ENCODE data around the gene SNX3. TPM values are rescaled to one million over a fixed set of nuclear protein-coding genes. Genes with fewer than 3 reads are reported as not detected.
"Not testable (repeated sequence)": the region's sequence is repeated elsewhere in the genome, so short reads cannot be mapped to it uniquely, and the experiment has no call there.

The SNX3 gene
- total and polyA plus RNA-seq, 7 donors, result 165 to 348 (median 204) TPM

DNA sequence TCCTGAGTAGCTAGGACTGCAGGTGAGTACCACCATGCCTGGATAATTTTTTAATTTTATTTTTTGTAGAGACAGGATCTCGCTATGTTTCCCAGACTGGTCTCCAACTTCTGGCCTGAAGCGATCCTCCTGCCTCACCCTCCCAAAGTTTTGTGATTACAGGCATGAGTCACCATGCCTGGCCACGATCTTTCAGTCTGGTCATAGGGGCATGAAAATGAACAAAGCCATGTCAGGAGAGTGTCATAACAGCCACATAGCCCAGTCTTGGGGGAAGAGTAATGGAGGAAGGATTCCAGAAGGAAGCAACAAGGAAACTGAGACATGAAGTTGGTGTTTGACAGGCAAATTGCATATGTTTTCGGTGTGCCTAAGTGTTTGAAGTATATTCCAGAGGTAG, 17.0 kb upstream of the SNX3 start:
- intact Hi-C loops (cut with DNase I), result no loop called here
- ATAC-seq (no peak), DNase-seq (no peak)
- H3K9me3 ChIP-seq, result no peaks in the 10 kb centered on the region
- WGBS, 3 donors, result 82 to 90% (median 86%) methylated on average over 4 of the region's 4 CpGs
- TF ChIP-seq, protein P1, sequence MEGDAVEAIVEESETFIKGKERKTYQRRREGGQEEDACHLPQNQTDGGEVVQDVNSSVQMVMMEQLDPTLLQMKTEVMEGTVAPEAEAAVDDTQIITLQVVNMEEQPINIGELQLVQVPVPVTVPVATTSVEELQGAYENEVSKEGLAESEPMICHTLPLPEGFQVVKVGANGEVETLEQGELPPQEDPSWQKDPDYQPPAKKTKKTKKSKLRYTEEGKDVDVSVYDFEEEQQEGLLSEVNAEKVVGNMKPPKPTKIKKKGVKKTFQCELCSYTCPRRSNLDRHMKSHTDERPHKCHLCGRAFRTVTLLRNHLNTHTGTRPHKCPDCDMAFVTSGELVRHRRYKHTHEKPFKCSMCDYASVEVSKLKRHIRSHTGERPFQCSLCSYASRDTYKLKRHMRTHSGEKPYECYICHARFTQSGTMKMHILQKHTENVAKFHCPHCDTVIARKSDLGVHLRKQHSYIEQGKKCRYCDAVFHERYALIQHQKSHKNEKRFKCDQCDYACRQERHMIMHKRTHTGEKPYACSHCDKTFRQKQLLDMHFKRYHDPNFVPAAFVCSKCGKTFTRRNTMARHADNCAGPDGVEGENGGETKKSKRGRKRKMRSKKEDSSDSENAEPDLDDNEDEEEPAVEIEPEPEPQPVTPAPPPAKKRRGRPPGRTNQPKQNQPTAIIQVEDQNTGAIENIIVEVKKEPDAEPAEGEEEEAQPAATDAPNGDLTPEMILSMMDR (IDR thresholded peaks at IDR 0.05), result no peak
- no peak overlapping the region for H3K4me3 ChIP-seq
- no peaks in the 10 kb centered on the region for H3K36me3 ChIP-seq (ENCODE audit: insufficient read depth in 1 of 2, low read depth in 1 of 2)
- H3K27ac ChIP-seq, result no peak overlapping the region
- H3K4me1 ChIP-seq, result no peaks in the 10 kb centered on the region
- H3K27me3 ChIP-seq (ENCODE audit: insufficient read depth in 3 of 3, low read length in 2 of 3), result no peaks in the 10 kb centered on the region

GRCh38 chr6:108277295-108277694, 16.5 kb upstream of the SNX3 start:
- TF ChIP-seq, protein P1 (IDR thresholded peaks at IDR 0.05), result no peak
- intact Hi-C loops (cut with DNase I), result no loop called here
- no peaks in the 10 kb centered on the region for H3K36me3 ChIP-seq (ENCODE audit: insufficient read depth in 1 of 2, low read depth in 1 of 2)
- no peak overlapping the region for H3K4me3 ChIP-seq
- no peak overlapping the region for H3K27ac ChIP-seq
- DNase-seq (no peak), ATAC-seq (no peak)
- no peaks in the 10 kb centered on the region for H3K9me3 ChIP-seq
- no peaks in the 10 kb centered on the region for H3K4me1 ChIP-seq
- H3K27me3 ChIP-seq (ENCODE audit: insufficient read depth in 3 of 3, low read length in 2 of 3), result no peaks in the 10 kb centered on the region
- WGBS, 3 donors, result 93 to 99% (median 97%) methylated on average over 1 of the region's 1 CpG

DNA sequence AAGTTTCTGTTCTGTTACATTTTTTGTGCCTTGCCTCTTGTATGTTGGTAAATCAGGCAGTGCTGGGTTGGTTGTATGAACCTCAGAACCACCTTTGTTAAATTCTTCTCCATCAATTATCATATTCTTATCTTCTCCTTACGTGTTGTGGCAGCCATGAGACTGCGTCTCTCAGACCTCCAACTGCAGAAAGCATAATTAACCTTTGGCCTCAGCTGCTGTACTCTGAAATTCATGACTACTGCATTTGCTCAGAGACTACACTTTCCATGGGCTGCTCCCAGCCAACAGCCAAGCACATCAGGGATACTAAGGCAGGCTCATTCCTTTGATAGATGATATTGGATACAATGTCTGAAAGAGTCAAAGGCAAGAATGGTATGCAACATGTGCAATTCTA, 15.1 kb upstream of the SNX3 start:
- ATAC-seq, result no peak
- Histone ChIP-seq H3K4me3 (no peak overlapping the region), H3K27ac (no peak overlapping the region), H3K9me3 (no peaks in the 10 kb centered on the region), H3K36me3 (ENCODE audit: insufficient read depth in 1 of 2, low read depth in 1 of 2) (no peaks in the 10 kb centered on the region), H3K4me1 (no peaks in the 10 kb centered on the region), H3K27me3 (ENCODE audit: insufficient read depth in 3 of 3, low read length in 2 of 3) (no peaks in the 10 kb centered on the region)
- intact Hi-C loops (cut with DNase I), result no loop called here
- TF ChIP-seq, protein P1 (IDR thresholded peaks at IDR 0.05), result no peak
- DNase-seq, result no peak
- WGBS, 3 donors, result 64 to 67% (median 65%) methylated on average over 2 of the region's 2 CpGs

DNA sequence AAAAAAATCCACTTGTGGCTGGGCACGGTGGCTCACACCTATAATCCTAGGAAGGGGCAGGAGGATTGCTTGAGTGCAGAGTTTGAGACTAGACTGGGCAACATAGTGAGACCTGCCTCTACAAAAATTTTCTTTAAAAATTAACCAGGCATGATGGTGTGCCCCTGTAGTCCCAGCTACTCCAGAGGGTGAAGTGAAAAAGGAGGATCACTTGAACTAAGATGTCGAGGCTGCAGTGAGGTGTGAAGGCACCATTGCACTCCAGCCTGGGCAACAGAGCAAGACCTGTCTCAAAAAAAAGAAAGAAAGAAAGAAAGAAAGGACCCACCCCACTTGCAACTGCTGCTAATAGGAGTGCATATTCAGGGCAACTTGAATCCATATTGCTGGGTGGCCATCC, 13.7 kb upstream of the SNX3 start:
- 62 to 85% (median 77%) methylated on average over 2 of the region's 2 CpGs for WGBS, 3 donors
- TF ChIP-seq, protein P1 (IDR thresholded peaks at IDR 0.05), result no peak
- intact Hi-C loops (cut with DNase I), result no loop called here

DNA sequence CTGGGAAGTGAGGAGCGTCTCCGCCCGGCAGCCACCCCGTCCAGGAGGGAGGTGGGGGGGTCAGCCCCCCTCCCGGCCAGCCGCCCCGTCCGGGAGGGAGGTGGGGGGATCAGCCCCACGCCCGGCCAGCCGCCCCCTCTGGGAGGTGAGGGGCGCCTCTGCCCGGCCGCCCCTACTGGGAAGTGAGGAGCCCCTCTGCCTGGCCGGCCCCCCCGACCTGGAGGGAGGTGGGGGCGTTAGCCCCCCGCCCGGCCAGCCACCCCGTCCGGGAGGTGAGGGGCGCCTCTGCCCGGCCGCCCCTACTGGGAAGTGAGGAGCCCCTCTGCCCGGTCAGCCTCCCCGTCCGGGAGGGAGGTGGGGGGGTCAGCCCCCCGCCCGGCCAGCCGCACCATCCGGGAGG, 9.1 kb upstream of the SNX3 start:
- H3K4me3 ChIP-seq; ATAC-seq; H3K9me3 ChIP-seq; intact Hi-C loops (cut with DNase I); H3K27me3 ChIP-seq (ENCODE audit: insufficient read depth in 3 of 3, low read length in 2 of 3); H3K4me1 ChIP-seq; H3K36me3 ChIP-seq (ENCODE audit: insufficient read depth in 1 of 2, low read depth in 1 of 2); DNase-seq; H3K27ac ChIP-seq: not testable (repeated sequence)
- WGBS, 3 donors, result 90 to 93% (median 92%) methylated on average over 7 to 31 of the region's 31 CpGs

More for the DNA sequence above, 13.7 kb upstream of the SNX3 start:
- H3K36me3 ChIP-seq (ENCODE audit: insufficient read depth in 1 of 2, low read depth in 1 of 2), result no peaks in the 10 kb centered on the region
- H3K4me1 ChIP-seq, result no peaks in the 10 kb centered on the region
- ATAC-seq (no peak), DNase-seq (no peak)
- no peak overlapping the region for H3K4me3 ChIP-seq
- H3K9me3 ChIP-seq, result no peaks in the 10 kb centered on the region
- H3K27ac ChIP-seq, result no peak overlapping the region
- H3K27me3 ChIP-seq (ENCODE audit: insufficient read depth in 3 of 3, low read length in 2 of 3), result no peaks in the 10 kb centered on the region

Measured in psoas muscle (tissue), 8 donors.